H1 (cell line): Measurements from ENCODE around the gene KDR. TPM values are rescaled to one million over a fixed set of nuclear protein-coding genes. Genes with fewer than 3 reads are reported as not detected.

Experiments used
- CTCF ChIA-PET: fragments of 300-600 bp; sonication (Branson Sonifier 250); formaldehyde crosslinking; loops from one replicate; lab custom pipeline; 2021; ENCODE audit not compliant: partially characterized antibody; lab: Charles Lee
- POLR2A ChIA-PET: fragments of 300-600 bp; sonication (Branson Sonifier 250); formaldehyde crosslinking; loops from one replicate; lab custom pipeline; 2021; ENCODE audit warnings: inconsistent platforms; ENCODE audit not compliant: partially characterized antibody; lab: Charles Lee
- DNase-seq, 2 experiments: peaks; one replicate each; pipeline versions ENCODE4 v3.0.0 to v3.0.0-alpha.2; 2010 to 2022; ENCODE audit warnings: low spot score in 2 of 2, low read depth in 1 of 2, mixed read lengths in 1 of 2
- FAIRE-seq: peaks from 2 replicates; lab custom pipeline; 2011; peaks lifted over from hg19 to GRCh38; lab: Jason Lieb, UNC
- H2AFZ ChIP-seq: 2 replicates; pipeline ENCODE4 v1.8.1; 2012; ENCODE audit warnings: low read length, inconsistent platforms
- H2AK5ac ChIP-seq: 2 replicates; pipeline ENCODE4 v1.6.1; 2013; ENCODE audit warnings: low read depth, low read length
- H2BK120ac ChIP-seq: replicated peaks from 2 replicates; pipeline ENCODE3; 2013; ENCODE audit warnings: low read depth, low read length, inconsistent platforms
- H2BK12ac ChIP-seq: 2 replicates; pipeline ENCODE4 v1.6.1; 2013; ENCODE audit warnings: low read depth, low read length
- H2BK15ac ChIP-seq: 2 replicates; pipeline ENCODE4 v1.6.1; 2013; ENCODE audit warnings: low read length
- H2BK20ac ChIP-seq: 2 replicates; pipeline ENCODE4 v1.6.1; 2013; ENCODE audit warnings: low read length
- H2BK5ac ChIP-seq: 2 replicates; pipeline ENCODE4 v1.6.1; 2013; ENCODE audit warnings: low read depth, low read length
- H3K14ac ChIP-seq: 2 replicates; pipeline ENCODE4 v1.6.1; 2013; ENCODE audit warnings: inconsistent platforms; ENCODE audit not compliant: insufficient read length
- H3K18ac ChIP-seq: 2 replicates; pipeline ENCODE4 v1.6.1; 2013; ENCODE audit warnings: low read length; ENCODE audit errors: extremely low read depth
- H3K23ac ChIP-seq: 2 replicates; pipeline ENCODE4 v1.6.1; 2013; ENCODE audit warnings: inconsistent platforms; ENCODE audit not compliant: insufficient read length
- H3K23me2 ChIP-seq: 2 replicates; pipeline ENCODE4 v1.6.1; 2013; ENCODE audit warnings: low read depth, low read length
- H3K27ac ChIP-seq: 2 replicates; pipeline ENCODE4 v1.6.1; 2011; ENCODE audit warnings: low read depth, low read length, inconsistent platforms
- H3K27me3 ChIP-seq, 4 experiments: replicated peaks in 1 of 4; 1 replicate in 1 of 4; 2 replicates in 3 of 4; pipeline versions ENCODE4 v1.6.1 to v1.8.1; 2011 to 2013; ENCODE audit warnings: low read length in 3 of 4, mild to moderate bottlenecking in 3 of 4, inconsistent platforms in 2 of 4, mixed read lengths in 2 of 4, moderate library complexity in 1 of 4; ENCODE audit not compliant: control insufficient read depth in 3 of 4, insufficient read depth in 3 of 4; ENCODE audit errors: extremely low read depth in 1 of 4
- H3K36me3 ChIP-seq, 4 experiments: 2 replicates each; pipeline versions ENCODE4 v1.6.1 to v1.8.1; 2011 to 2013; ENCODE audit warnings: mild to moderate bottlenecking in 4 of 4, low read length in 3 of 4, moderate library complexity in 2 of 4, control low read depth in 1 of 4, inconsistent platforms in 1 of 4; ENCODE audit not compliant: insufficient read depth in 4 of 4, control insufficient read depth in 2 of 4
- H3K4ac ChIP-seq: replicated peaks from 2 replicates; pipeline ENCODE3; 2013; ENCODE audit warnings: low read length, low read depth, mixed read lengths, inconsistent platforms; ENCODE audit not compliant: insufficient read length
- H3K4me1 ChIP-seq, 4 experiments: replicated peaks in 1 of 4; 1 replicate in 1 of 4; 2 replicates in 3 of 4; pipeline versions ENCODE4 v1.6.1 to v1.8.1; 2011 to 2013; ENCODE audit warnings: low read length in 3 of 4, inconsistent platforms in 2 of 4, mixed read lengths in 1 of 4; ENCODE audit not compliant: insufficient read depth in 4 of 4, control insufficient read depth in 3 of 4
- H3K4me2 ChIP-seq, 2 experiments: 2 replicates each; pipeline versions ENCODE4 v1.6.1 to v1.8.1; 2011 to 2013; ENCODE audit warnings: low read depth in 2 of 2, low read length in 2 of 2, control low read depth in 1 of 2, inconsistent platforms in 1 of 2, mild to moderate bottlenecking in 1 of 2; ENCODE audit not compliant: insufficient read depth in 1 of 2
- H3K4me3 ChIP-seq, 4 experiments: fragments of 200-600, 300-600 bp in 1 of 4; sonication (generic), shearing (Covaris generic), sonication (Bioruptor Twin) in 1 of 4; 2 replicates each; pipeline versions ENCODE4 v1.5.1 to v1.8.1; 2011 to 2016; ENCODE audit warnings: low read length in 4 of 4, low read depth in 3 of 4, control low read depth in 2 of 4, inconsistent platforms in 2 of 4, mild to moderate bottlenecking in 2 of 4, mixed read lengths in 1 of 4, moderate library complexity in 1 of 4; ENCODE audit not compliant: insufficient read depth in 2 of 4; ENCODE audit errors: extremely low read depth in 1 of 4
- H3K56ac ChIP-seq: replicated peaks from 2 replicates; pipeline ENCODE3; 2013; ENCODE audit warnings: low read depth, mild to moderate bottlenecking, mixed read lengths, low read length, inconsistent platforms; ENCODE audit not compliant: insufficient read length
- H3K79me1 ChIP-seq: 2 replicates; pipeline ENCODE4 v1.6.1; 2013; ENCODE audit warnings: low read depth, low read length, control low read depth
- H3K79me2 ChIP-seq, 2 experiments: 2 replicates each; pipeline versions ENCODE4 v1.6.1 to v1.8.1; 2012 to 2013; ENCODE audit warnings: low read length in 2 of 2, mild to moderate bottlenecking in 2 of 2, inconsistent platforms in 1 of 2; ENCODE audit not compliant: insufficient read depth in 2 of 2, control insufficient read depth in 1 of 2
- H3K9ac ChIP-seq, 4 experiments: replicated peaks in 1 of 4; 1 replicate in 1 of 4; 2 replicates in 3 of 4; pipeline versions ENCODE4 v1.6.1 to v1.8.1; 2011 to 2013; ENCODE audit warnings: low read depth in 3 of 4, low read length in 3 of 4, control low read depth in 2 of 4, mild to moderate bottlenecking in 2 of 4, moderate library complexity in 2 of 4, inconsistent platforms in 1 of 4; ENCODE audit errors: extremely low read depth in 1 of 4
- H3K9me3 ChIP-seq, 2 experiments: 2 replicates each; pipeline versions ENCODE4 v1.6.1 to v1.8.1; 2012 to 2013; ENCODE audit warnings: mild to moderate bottlenecking in 2 of 2, moderate library complexity in 2 of 2, control low read depth in 1 of 2, inconsistent platforms in 1 of 2, low read depth in 1 of 2, low read length in 1 of 2, mixed read lengths in 1 of 2; ENCODE audit not compliant: insufficient read depth in 2 of 2
- H4K20me1 ChIP-seq, 2 experiments: replicated peaks in 1 of 2; 2 replicates each; pipeline versions ENCODE3 to v1.8.1; 2011 to 2013; ENCODE audit warnings: inconsistent platforms in 2 of 2, low read length in 2 of 2, mild to moderate bottlenecking in 1 of 2; ENCODE audit not compliant: insufficient read depth in 2 of 2, control insufficient read depth in 1 of 2
- H4K5ac ChIP-seq: 2 replicates; pipeline ENCODE4 v1.6.1; 2013; ENCODE audit warnings: low read length, low read depth, mixed read lengths, inconsistent platforms; ENCODE audit not compliant: insufficient read length
- H4K8ac ChIP-seq: 2 replicates; pipeline ENCODE4 v1.8.0; 2013; ENCODE audit warnings: mild to moderate bottlenecking, moderate library complexity, low read length, inconsistent platforms; ENCODE audit not compliant: insufficient read depth; ENCODE audit errors: extremely low read depth
- H4K91ac ChIP-seq: replicated peaks from 2 replicates; pipeline ENCODE3; 2013; ENCODE audit warnings: low read length, mixed read lengths, inconsistent platforms; ENCODE audit not compliant: insufficient read length
- BRCA1 ChIP-seq: IDR thresholded peaks from 2 replicates; pipeline ENCODE4 v1.6.1; 2012; ENCODE audit warnings: low read depth, low read length, improper control_type of control experiment
- FOSL1 ChIP-seq: IDR thresholded peaks from 2 replicates; pipeline ENCODE4 v1.6.1; 2011; ENCODE audit warnings: mild to moderate bottlenecking, low read depth, low read length, moderate library complexity; ENCODE audit not compliant: insufficient read depth
- HDAC6 ChIP-seq: IDR thresholded peaks from one replicate; pipeline ENCODE4 v1.7.1; 2012; ENCODE audit warnings: low read depth, mild to moderate bottlenecking, inconsistent platforms, low read length, moderate library complexity
- KDM1A ChIP-seq: fragments of 200-600, 300-600 bp; sonication (generic); IDR thresholded peaks from 2 replicates; pipeline ENCODE4 v1.7.1; 2016; ENCODE audit warnings: mild to moderate bottlenecking, low read length, borderline replicate concordance
- NRF1 ChIP-seq: IDR thresholded peaks from 2 replicates; pipeline ENCODE4 v1.6.1; 2011; ENCODE audit warnings: mild to moderate bottlenecking, low read depth, low read length, improper control_type of control experiment
- SP1 ChIP-seq: IDR thresholded peaks from 2 replicates; pipeline ENCODE4 v1.6.1; 2011; ENCODE audit warnings: low read depth, low read length
- TCF12 ChIP-seq: IDR thresholded peaks from 2 replicates; pipeline ENCODE4 v1.6.1; 2011; ENCODE audit warnings: low read depth, mild to moderate bottlenecking, low read length
- WGBS, 2 experiments: shearing (Covaris generic) in 1 of 2; methylation state at CpG; one replicate each; pipeline versions ENCODE4 v1.1.6 to v1.1.7; 2013 to 2015; ENCODE audit warnings: low lambda C conversion rate in 2 of 2, mixed read lengths in 2 of 2, inconsistent platforms in 1 of 2, low coverage in 1 of 2, missing lambda C conversion rate in 1 of 2; ENCODE audit not compliant: insufficient replicate concordance in 2 of 2, insufficient coverage in 1 of 2, insufficient read length in 1 of 2; ENCODE audit errors: extremely low coverage in 1 of 2, missing lambda C conversion rate in 1 of 2; 5-methylcytosine and 5-hydroxymethylcytosine counted together
- polyA plus RNA-seq, 7 experiments: library from polyadenylated mRNA; depleted of rRNA in 3 of 7; stranded (reverse) in 5 of 7; unstranded in 2 of 7; fragments of >200 nt in 5 of 7; fragments of 200-250 nt in 2 of 7; gene quantifications; 1 replicate in 5 of 7; 2 replicates in 1 of 7; 4 replicates in 1 of 7; pipeline versions ENCODE4 v1.2.1 to v1.2.3, GENCODE V29; 2011 to 2013; ENCODE audit warnings: missing spikeins in 2 of 7, mixed read lengths in 2 of 7
- total RNA-seq: library from RNA; stranded (reverse); fragmentation: NEBNext Ultra II Directional; extraction: Animal tissue kit (Norgen Biotek cat#: 25700); gene quantifications from 2 replicates; pipeline ENCODE4 v1.2.1, GENCODE V29; 2021

KDR gene
- total and polyA plus RNA-seq, 2 of the 8 experiments (the other 6 are each of a cell fraction or from before 2014, with no cell fraction given): 69.3 to 106 TPM

GRCh38 chr4:55138367-55138766, 13.0 kb upstream of the KDR start:
- Histone ChIP-seq H4K5ac (no peak overlapping the region), H2BK20ac (no peak overlapping the region)
- POLR2A ChIA-PET: interaction anchor here (1.9 kb wide), 1 partner anchor 13 kb away, joined by 5 read pairs; the partner anchor contains the start of gene KDR
- TF ChIP-seq SP1 (no peak), BRCA1 (no peak), HDAC6 (no peak), TCF12 (no peak), NRF1 (no peak), KDM1A (no peak), FOSL1 (no peak)

More at GRCh38 chr4:55138367-55138766, 13.0 kb upstream of the KDR start:
- CTCF ChIA-PET: interaction anchor here (1.3 kb wide), 1 partner anchor 32 kb away, joined by 3 read pairs; no protein-coding TSS in a partner anchor
- H3K4me3 ChIP-seq: no peak overlapping the region
- 93% methylated on average over 4 of the region's 4 CpGs; no CpG with 5 or more reads in 1 of the 2 experiments for whole genome bisulfite sequencing, 2 experiments
- H3K79me2 ChIP-seq: no peaks in the 10 kb centered on the region
- H3K27me3 ChIP-seq: no peaks in the 10 kb centered on the region
- FAIRE-seq: no peak
- H3K23ac ChIP-seq: no peak overlapping the region
- no peak overlapping the region for H3K27ac ChIP-seq
- no peaks in the 10 kb centered on the region for H3K79me1 ChIP-seq
- no peaks in the 10 kb centered on the region; a peak in 1 of 8 replicates for H3K36me3 ChIP-seq
- no peaks in the 10 kb centered on the region for H3K23me2 ChIP-seq
- H3K4me1 ChIP-seq: peaks cover 0 to 4% (median 1%) of the 10 kb centered on the region in 4 experiments; a peak in 4 of 7 replicates
- no peak overlapping the region for H2BK15ac ChIP-seq
- H2BK5ac ChIP-seq: no peak overlapping the region
- no peak overlapping the region for H2AFZ ChIP-seq
- H4K20me1 ChIP-seq: no peaks in the 10 kb centered on the region
- H2BK120ac ChIP-seq: no peak overlapping the region
- H2AK5ac ChIP-seq: no peak overlapping the region
- no peak for DNase-seq
- H3K9me3 ChIP-seq: no peaks in the 10 kb centered on the region
- H3K4ac ChIP-seq: no peak overlapping the region
- H3K14ac ChIP-seq: no peak overlapping the region
- H3K4me2 ChIP-seq: no peak overlapping the region
- H2BK12ac ChIP-seq: no peak overlapping the region
- no peak overlapping the region for H3K9ac ChIP-seq
- H4K8ac ChIP-seq: no peak overlapping the region
- no peak overlapping the region for H4K91ac ChIP-seq
- no peak overlapping the region for H3K18ac ChIP-seq
- H3K56ac ChIP-seq: no peak overlapping the region
